CD4-positive, alpha-beta T cell treated with Interleukin-6 at 100 ng/mL for 8 hours (primary cell): Measurements from ENCODE around the gene MAP1LC3B2.

Experiments
- DNase-seq: peaks from one replicate; pipeline ENCODE4 v3.0.0-alpha.2; 2020; ENCODE audit warnings: mixed read lengths, low spot score

Gene MAP1LC3B2

DNA sequence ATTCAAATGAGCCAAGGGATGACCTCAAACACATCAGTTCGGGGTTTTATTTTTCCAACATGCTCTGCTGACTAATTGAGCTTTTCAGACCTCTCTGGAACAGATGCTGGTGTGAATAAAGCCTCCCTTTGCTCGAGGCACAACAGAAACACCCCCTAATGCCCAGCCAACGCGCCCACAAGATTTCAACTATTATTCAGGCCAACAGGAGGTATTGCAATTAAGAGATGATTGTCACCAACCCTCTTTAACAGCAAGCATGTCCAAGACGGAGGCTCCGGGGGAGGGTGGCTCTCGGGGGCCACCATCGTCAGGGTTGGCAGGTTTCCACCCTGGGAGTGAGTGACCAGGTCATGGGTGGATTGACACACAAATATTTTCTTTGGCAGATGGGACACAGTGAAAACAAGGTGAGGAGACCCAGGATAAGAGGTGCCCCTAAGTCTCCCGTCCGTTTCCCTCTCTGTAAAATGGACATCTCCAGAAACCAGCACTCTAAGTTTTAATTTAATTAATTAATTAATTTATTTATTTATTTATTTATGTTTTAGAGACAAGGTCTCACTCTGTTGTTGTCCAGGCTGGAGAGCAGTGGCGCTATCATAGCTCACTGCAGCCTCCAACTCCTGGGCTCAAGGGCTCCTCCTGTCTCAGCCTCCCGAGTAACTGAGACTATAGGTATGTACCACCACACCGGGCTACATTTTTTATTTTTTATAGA, 56.1 kb downstream of the MAP1LC3B2 start:
- no peak for DNase-seq

DNA sequence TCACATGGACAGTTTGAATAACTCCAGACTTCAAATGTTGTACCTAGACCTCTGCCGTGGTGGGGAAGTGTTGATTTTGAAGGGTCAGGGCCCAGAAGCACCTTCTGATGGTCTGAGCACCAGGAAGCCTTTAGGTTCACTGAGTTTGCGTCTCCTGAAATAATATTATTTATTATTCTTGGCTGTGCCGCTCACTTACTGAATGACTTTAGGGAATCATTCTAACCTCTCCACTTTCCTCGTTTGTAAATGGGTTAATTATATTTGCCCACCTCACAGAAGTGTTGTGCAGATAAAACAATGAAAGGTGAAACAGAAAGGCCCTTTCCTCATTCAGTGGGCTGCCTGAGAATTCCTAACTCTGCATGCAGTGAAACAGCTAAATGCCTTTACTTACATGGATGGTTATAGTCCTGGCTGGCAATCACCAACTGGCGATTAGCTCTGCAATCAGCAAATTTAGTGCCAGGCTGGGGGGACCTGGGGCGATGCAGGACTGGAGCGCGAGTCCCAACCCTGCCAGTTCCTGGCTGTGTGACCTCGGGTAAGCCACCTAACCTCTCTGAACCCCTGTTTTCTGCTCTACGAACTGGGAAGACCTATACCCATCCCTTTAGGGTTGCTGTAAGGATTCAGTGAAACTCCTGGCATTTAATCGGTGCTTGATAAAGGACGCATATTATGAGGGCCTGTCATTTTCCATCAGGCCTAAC, 57.5 kb downstream of the MAP1LC3B2 start:
- no peak for DNase-seq

GRCh38 chr12:116619246-116619645, 60.1 kb downstream of the MAP1LC3B2 start:
- no peak for DNase-seq

DNA sequence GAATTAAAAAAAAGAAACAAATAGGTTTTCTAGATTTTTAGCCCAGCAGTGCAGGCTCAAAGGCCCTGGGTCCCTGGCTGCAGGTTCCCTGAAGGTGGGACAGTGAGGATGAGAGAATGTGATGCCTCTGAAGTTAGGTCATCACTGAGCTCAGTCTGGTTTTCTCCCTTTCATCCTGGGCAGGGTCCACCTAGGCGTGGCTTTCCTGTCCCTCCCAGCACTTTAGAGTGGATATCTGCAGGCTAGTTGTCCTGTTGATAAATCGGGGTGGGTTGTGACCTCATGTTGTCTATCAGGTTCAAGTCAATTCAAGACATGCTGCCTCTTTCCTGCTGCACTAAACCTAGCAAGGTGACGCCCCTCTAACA, 60.9 kb downstream of the MAP1LC3B2 start:
- DNase-seq: no peak

- no peak for DNase-seq
Measured at GRCh38 chr12:116620492-116621191, 61.5 kb downstream of the MAP1LC3B2 start.

DNA sequence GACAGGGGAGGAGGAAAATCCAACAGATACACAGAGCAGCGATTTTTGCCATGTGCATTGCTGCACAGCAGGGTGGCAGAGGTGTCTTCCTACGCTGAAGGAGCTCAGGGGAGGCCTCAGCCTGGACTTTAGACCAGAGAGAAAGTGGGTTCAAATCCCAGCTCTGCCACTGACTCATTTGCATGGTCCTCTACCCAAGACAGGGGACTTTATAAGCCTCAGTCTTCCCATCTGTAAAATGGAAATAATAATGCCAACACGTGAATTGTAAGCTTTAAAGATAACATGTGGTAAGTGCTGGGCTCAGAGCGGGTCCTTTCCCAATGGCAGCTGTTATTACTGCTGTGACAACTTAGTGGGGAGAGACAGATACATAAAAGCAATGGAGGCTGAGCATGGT, 62.0 kb downstream of the MAP1LC3B2 start:
- no peak for DNase-seq

- DNase-seq: no peak
Measured at GRCh38 chr12:116624516-116624915, 65.3 kb downstream of the MAP1LC3B2 start.

GRCh38 chr12:116626153-116626552, 67.0 kb downstream of the MAP1LC3B2 start:
- no peak for DNase-seq
